K562 (cell line): ENCODE results near the gene MRAS. TPM values are rescaled to one million over a fixed set of nuclear protein-coding genes. Genes with fewer than 3 reads are reported as not detected.

Experiments used
- ATAC-seq: fragments of 200-7000 bp; cut with Tn5 transposase; 3 replicates; pipeline ENCODE4 v1.9.1; 2020; ENCODE audit warnings: moderate library complexity
- BruUV-seq: library from RNA; stranded (reverse); fragments of 400-500 nt; replicated peaks from 2 replicates; lab custom pipeline; 2021; lab: Mats Ljungman, UMichigan
- CTCF ChIA-PET: fragments of 300-600 bp; formaldehyde crosslinking; extraction: SDS; loops from one replicate; lab custom pipeline; 2021; ENCODE audit warnings: low intra/inter-chr PET ratio; lab: Yijun Ruan, JAX
- POLR2A ChIA-PET: fragments of 300-600, 350-650 bp; sonication (Branson Sonifier 250); formaldehyde crosslinking; extraction: SDS; loops from one replicate; lab custom pipeline; 2021; ENCODE audit warnings: antibody characterized with exemption, inconsistent platforms; lab: Yijun Ruan, JAX
- DNase-seq, 4 experiments: peaks; one replicate each; pipeline versions ENCODE4 v3.0.0 to v3.0.0-alpha.2; 2011 to 2018; ENCODE audit warnings: low spot score in 3 of 4, mixed read lengths in 3 of 4; ENCODE audit errors: extremely low read depth in 1 of 4
- FAIRE-seq: peaks from 2 replicates; lab custom pipeline; 2011; peaks lifted over from hg19 to GRCh38; lab: Jason Lieb, UNC
- H2AFZ ChIP-seq: 2 replicates; pipeline ENCODE4 v1.6.0; 2011; ENCODE audit warnings: low read depth, low read length, control low read depth, inconsistent platforms
- H3K27ac ChIP-seq: fragments of 200-600 bp; 3 replicates; pipeline ENCODE4 v1.8.0; 2011; ENCODE audit warnings: low read depth, mild to moderate bottlenecking, control low read depth, inconsistent platforms, low read length, moderate library complexity, mixed read lengths; ENCODE audit errors: extremely low read depth
- H3K27me3 ChIP-seq, 2 experiments: fragments of 300-600 bp in 1 of 2; 2 replicates in 1 of 2; 3 replicates in 1 of 2; pipeline versions ENCODE4 v1.6.0 to v1.8.0; 2011; ENCODE audit warnings: inconsistent platforms in 2 of 2, low read length in 2 of 2, mild to moderate bottlenecking in 1 of 2, mixed read lengths in 1 of 2, moderate library complexity in 1 of 2; ENCODE audit not compliant: control insufficient read depth in 2 of 2, insufficient read depth in 2 of 2
- H3K36me3 ChIP-seq: fragments of 300-600 bp; 3 replicates; pipeline ENCODE4 v1.8.0; 2011; ENCODE audit warnings: mild to moderate bottlenecking, low read length, inconsistent platforms; ENCODE audit not compliant: control insufficient read depth, insufficient read depth
- H3K4me1 ChIP-seq, 2 experiments: fragments of 200-600 bp in 1 of 2; replicated peaks in 1 of 2; 2 replicates in 1 of 2; 3 replicates in 1 of 2; pipeline versions ENCODE4 v1.5.1 to v1.8.0; 2011; ENCODE audit warnings: inconsistent platforms in 2 of 2, low read length in 2 of 2, mild to moderate bottlenecking in 1 of 2, mixed read lengths in 1 of 2, moderate library complexity in 1 of 2; ENCODE audit not compliant: control insufficient read depth in 2 of 2, insufficient read depth in 2 of 2
- H3K4me2 ChIP-seq: 2 replicates; pipeline ENCODE4 v1.6.1; 2011; ENCODE audit warnings: low read length, control low read depth, inconsistent platforms, mixed read lengths; ENCODE audit not compliant: insufficient read depth
- H3K4me3 ChIP-seq: fragments of 200-600 bp; sonication (generic), shearing (Covaris generic); 2 replicates; pipeline ENCODE4 v1.5.1; 2016; ENCODE audit warnings: control low read depth, inconsistent platforms
- H3K79me2 ChIP-seq: fragments of 200-600 bp; 3 replicates; pipeline ENCODE4 v1.8.0; 2011; ENCODE audit warnings: low read length, inconsistent platforms; ENCODE audit not compliant: control insufficient read depth, insufficient read depth
- H3K9ac ChIP-seq, 2 experiments: 2 replicates each; pipeline versions ENCODE4 v1.6.0 to v1.6.1; 2011; ENCODE audit warnings: low read depth in 2 of 2, low read length in 2 of 2, control low read depth in 1 of 2, inconsistent platforms in 1 of 2, mild to moderate bottlenecking in 1 of 2, mixed read lengths in 1 of 2; ENCODE audit not compliant: insufficient read depth in 1 of 2
- H3K9me1 ChIP-seq: one replicate; pipeline ENCODE4 v1.6.0; 2011; ENCODE audit warnings: inconsistent platforms, mild to moderate bottlenecking, low read length, moderate library complexity; ENCODE audit not compliant: control insufficient read depth, insufficient read depth
- H3K9me3 ChIP-seq: replicated peaks from 2 replicates; pipeline ENCODE4 v1.5.1; 2011; ENCODE audit warnings: low read depth, low read length, inconsistent platforms; ENCODE audit not compliant: control insufficient read depth, insufficient read depth
- H4K20me1 ChIP-seq: replicated peaks from 2 replicates; pipeline ENCODE4 v1.6.1; 2011; ENCODE audit warnings: low read length, inconsistent platforms, mixed read lengths; ENCODE audit not compliant: control insufficient read depth, insufficient read depth
- BCL6 ChIP-seq: fragments of 250-450 bp; sonication (Bioruptor Pico); IDR thresholded peaks from 2 replicates; pipeline ENCODE4 v1.4.0; 2020
- KLF16 ChIP-seq: IDR thresholded peaks from 2 replicates; pipeline ENCODE4 v1.6.1; 2016; ENCODE audit warnings: antibody characterized with exemption
- SMAD4 ChIP-seq: fragments of 250-450 bp; sonication (Bioruptor Pico); conservative IDR thresholded peaks from 2 replicates; pipeline ENCODE4 v1.8.0; 2021; ENCODE audit warnings: inconsistent platforms, mild to moderate bottlenecking, moderate library complexity
- XRCC3 ChIP-seq: fragments of 450-650 bp; IDR thresholded peaks from 2 replicates; pipeline ENCODE4 v1.6.1; 2017; ENCODE audit warnings: mild to moderate bottlenecking, moderate library complexity
- ZBED1 ChIP-seq: IDR thresholded peaks from 2 replicates; pipeline ENCODE4 v1.6.1; 2014
- ZBTB1 ChIP-seq: sonication (generic); formaldehyde crosslinking; IDR thresholded peaks from 2 replicates; pipeline ENCODE4 v1.8.1; 2023; ENCODE audit warnings: missing genetic modification reagents, low read depth, mild to moderate bottlenecking, borderline replicate concordance
- ZC3H4 ChIP-seq: sonication (generic); formaldehyde crosslinking; IDR thresholded peaks from 2 replicates; pipeline ENCODE4 v1.9.0; 2021; ENCODE audit warnings: missing genetic modification reagents, borderline replicate concordance
- ZMIZ1 ChIP-seq, 2 experiments: fragments of 150-350 bp in 1 of 2; IDR thresholded peaks; 2 replicates each; pipeline ENCODE4 v1.6.1; 2012 to 2016; ENCODE audit warnings: low read depth in 2 of 2, low read length in 2 of 2, mild to moderate bottlenecking in 1 of 2, moderate library complexity in 1 of 2
- WGBS: fragments of 100-300 bp; shearing (Covaris generic); methylation state at CpG from one replicate; pipeline ENCODE4 v1.1.6; 2016; ENCODE audit warnings: low coverage, mixed read lengths; ENCODE audit not compliant: insufficient coverage; ENCODE audit errors: missing lambda C conversion rate; 5-methylcytosine and 5-hydroxymethylcytosine counted together
- in situ Hi-C: fragments of 300-500 bp; cut with MboI; formaldehyde crosslinking; loops from 4 replicates; pipeline ENCODE4 v1.15.0; 2018; ENCODE audit warnings: inconsistent platforms, mixed read lengths
- intact Hi-C: fragments of 100-400 bp; cut with micrococcal nuclease; formaldehyde crosslinking; loops from 2 replicates; pipeline ENCODE4 v1.14.2; 2022
- polyA plus RNA-seq, 8 experiments: library from polyadenylated mRNA; depleted of rRNA in 4 of 8; stranded (reverse) in 5 of 8; unstranded in 3 of 8; fragments of >200 nt; fragmentation: Nextera tagmentation in 2 of 8; fragmentation: Illumina TruSeq in 1 of 8; extraction: Ambion mirVana in 2 of 8; extraction: Trizol in 1 of 8; gene quantifications; 2 replicates each; pipeline versions ENCODE4 v1.2.1 to v1.2.3, GENCODE V29; 2011 to 2014; ENCODE audit warnings: inconsistent platforms in 1 of 8, missing spikeins in 1 of 8
- total RNA-seq, 7 experiments: library from RNA; depleted of rRNA in 6 of 7; stranded (reverse); fragments of >200 nt in 6 of 7; fragmentation: Illumina TruSeq in 2 of 7; extraction: Trizol in 2 of 7; gene quantifications; 2 replicates each; pipeline versions ENCODE4 v1.2.1 to v1.2.3, GENCODE V29; 2011 to 2021; ENCODE audit warnings: low replicate concordance in 1 of 7
- TF ChIP-seq, protein P1 (sequence below): sonication (generic); formaldehyde crosslinking; IDR thresholded peaks from 2 replicates; pipeline ENCODE4 v1.8.0; 2023; ENCODE audit warnings: mild to moderate bottlenecking, missing genetic modification reagents

MRAS gene
- total and polyA plus RNA-seq, 9 of the 15 experiments (the other 6 are each of a cell fraction or from before 2014, with no cell fraction given): 1.5 to 10.0 (median 5.0) TPM

DNA sequence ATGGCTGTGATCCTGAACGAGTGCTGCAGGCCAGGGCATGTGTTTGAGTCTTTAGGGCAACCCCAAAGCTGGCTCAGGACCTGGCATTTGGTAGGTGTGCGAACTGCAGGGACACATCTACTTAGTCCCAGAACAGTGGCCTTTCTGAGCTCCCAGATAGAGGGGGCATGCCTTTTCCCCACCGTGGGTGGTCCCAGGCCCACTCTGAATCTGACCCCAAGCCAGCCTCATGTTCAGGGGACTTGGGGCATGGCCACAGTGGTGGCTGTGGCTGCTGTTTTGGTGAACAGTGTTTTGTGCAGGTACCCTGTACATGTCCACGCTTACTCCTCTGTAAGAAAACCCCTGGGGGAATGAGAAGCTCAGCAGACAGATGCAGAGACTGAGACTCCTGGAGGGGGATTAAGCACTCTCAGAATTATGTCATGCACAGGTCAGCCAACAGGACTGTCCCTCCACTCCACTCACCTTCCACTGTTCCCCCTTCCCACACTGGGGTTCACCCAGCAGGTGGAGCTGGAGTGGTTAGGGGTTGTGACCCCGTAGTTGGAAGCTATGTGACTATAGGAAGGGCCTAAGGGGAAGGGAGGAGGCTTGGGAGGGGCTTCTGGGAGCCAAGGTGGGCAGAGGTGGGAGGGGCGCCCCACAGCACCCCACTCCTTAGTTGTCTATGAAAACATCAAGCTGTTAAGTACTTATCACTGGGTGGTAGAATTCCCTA is 102.5 kb downstream of the MRAS start:
- ATAC-seq (no peak; the same call in 2 of the 3 replicates), FAIRE-seq (no peak), DNase-seq (no peak)
- Histone ChIP-seq H3K27me3 (peaks cover 6 to 32% of the 10 kb centered on the region in 2 experiments; a peak in 3 of 5 replicates), H3K4me2 (no peak overlapping the region), H3K4me3 (no peak overlapping the region), H3K9ac (no peak overlapping the region), H4K20me1 (no peaks in the 10 kb centered on the region), H2AFZ (no peak overlapping the region), H3K4me1 (peaks cover 0 to 6% of the 10 kb centered on the region in 2 experiments; a peak in 2 of 5 replicates), H3K79me2 (no peaks in the 10 kb centered on the region), H3K36me3 (no peaks in the 10 kb centered on the region), H3K9me3 (no peaks in the 10 kb centered on the region), H3K9me1 (no peaks in the 10 kb centered on the region), H3K27ac (no peak overlapping the region)
- in situ Hi-C loops: no loop called here
- intact Hi-C loops: no loop called here
- TF ChIP-seq, protein P1, sequence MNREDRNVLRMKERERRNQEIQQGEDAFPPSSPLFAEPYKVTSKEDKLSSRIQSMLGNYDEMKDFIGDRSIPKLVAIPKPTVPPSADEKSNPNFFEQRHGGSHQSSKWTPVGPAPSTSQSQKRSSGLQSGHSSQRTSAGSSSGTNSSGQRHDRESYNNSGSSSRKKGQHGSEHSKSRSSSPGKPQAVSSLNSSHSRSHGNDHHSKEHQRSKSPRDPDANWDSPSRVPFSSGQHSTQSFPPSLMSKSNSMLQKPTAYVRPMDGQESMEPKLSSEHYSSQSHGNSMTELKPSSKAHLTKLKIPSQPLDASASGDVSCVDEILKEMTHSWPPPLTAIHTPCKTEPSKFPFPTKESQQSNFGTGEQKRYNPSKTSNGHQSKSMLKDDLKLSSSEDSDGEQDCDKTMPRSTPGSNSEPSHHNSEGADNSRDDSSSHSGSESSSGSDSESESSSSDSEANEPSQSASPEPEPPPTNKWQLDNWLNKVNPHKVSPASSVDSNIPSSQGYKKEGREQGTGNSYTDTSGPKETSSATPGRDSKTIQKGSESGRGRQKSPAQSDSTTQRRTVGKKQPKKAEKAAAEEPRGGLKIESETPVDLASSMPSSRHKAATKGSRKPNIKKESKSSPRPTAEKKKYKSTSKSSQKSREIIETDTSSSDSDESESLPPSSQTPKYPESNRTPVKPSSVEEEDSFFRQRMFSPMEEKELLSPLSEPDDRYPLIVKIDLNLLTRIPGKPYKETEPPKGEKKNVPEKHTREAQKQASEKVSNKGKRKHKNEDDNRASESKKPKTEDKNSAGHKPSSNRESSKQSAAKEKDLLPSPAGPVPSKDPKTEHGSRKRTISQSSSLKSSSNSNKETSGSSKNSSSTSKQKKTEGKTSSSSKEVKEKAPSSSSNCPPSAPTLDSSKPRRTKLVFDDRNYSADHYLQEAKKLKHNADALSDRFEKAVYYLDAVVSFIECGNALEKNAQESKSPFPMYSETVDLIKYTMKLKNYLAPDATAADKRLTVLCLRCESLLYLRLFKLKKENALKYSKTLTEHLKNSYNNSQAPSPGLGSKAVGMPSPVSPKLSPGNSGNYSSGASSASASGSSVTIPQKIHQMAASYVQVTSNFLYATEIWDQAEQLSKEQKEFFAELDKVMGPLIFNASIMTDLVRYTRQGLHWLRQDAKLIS (CRISPR knock-in tag): no peak
- TF ChIP-seq ZBED1 (no peak), ZBTB1 (CRISPR knock-in tag) (no peak), SMAD4 (CRISPR knock-in tag) (no peak), KLF16 (no peak), XRCC3 (no peak), ZC3H4 (CRISPR knock-in tag) (no peak), BCL6 (CRISPR knock-in tag) (no peak), ZMIZ1 (IDR thresholded peaks at IDR 0.05; ENCODE audit: low read depth in 2 of 2, low read length in 2 of 2) (no peak)
- POLR2A ChIA-PET: no interaction called here
- 11% methylated on average over 5 of the region's 6 CpGs for WGBS
- CTCF ChIA-PET: no interaction called here
- no TSS peak for BruUV-seq
